Mucosa of rectum (tissue), 2 donors: ENCODE results near the gene CACNB4.

Experiments used
- H3K27ac ChIP-seq, 2 donors: one replicate each; pipeline ENCODE4 v1.7.0; 2013; ENCODE audit warnings: inconsistent platforms in 2 of 2, low read depth in 2 of 2, low read length in 2 of 2
- H3K27me3 ChIP-seq, 2 donors: one replicate each; pipeline ENCODE4 v1.7.0; 2013; ENCODE audit warnings: low read length in 2 of 2; ENCODE audit not compliant: control insufficient read depth in 2 of 2, insufficient read depth in 2 of 2
- H3K36me3 ChIP-seq, 2 donors: one replicate each; pipeline ENCODE4 v1.7.0; 2013; ENCODE audit warnings: low read length in 2 of 2; ENCODE audit not compliant: control insufficient read depth in 2 of 2, insufficient read depth in 2 of 2
- H3K4me1 ChIP-seq, 2 donors: one replicate each; pipeline ENCODE4 v1.7.0; 2013; ENCODE audit warnings: low read length in 2 of 2, mild to moderate bottlenecking in 1 of 2; ENCODE audit not compliant: control insufficient read depth in 2 of 2, insufficient read depth in 2 of 2
- H3K4me3 ChIP-seq, 2 donors: one replicate each; pipeline ENCODE4 v1.7.0; 2013; ENCODE audit warnings: low read length in 2 of 2
- H3K9ac ChIP-seq, 2 donors: one replicate each; pipeline ENCODE4 v1.7.0; 2013; ENCODE audit warnings: low read length in 2 of 2, low read depth in 1 of 2, mild to moderate bottlenecking in 1 of 2
- H3K9me3 ChIP-seq, 2 donors: one replicate each; pipeline ENCODE4 v1.7.0; 2013; ENCODE audit warnings: low read length in 2 of 2; ENCODE audit not compliant: control insufficient read depth in 2 of 2
- donor health status: healthy.
- donor health status: Normal muscosa, but diverticular disease.

CACNB4 gene

GRCh38 chr2:151783133-151783520 is 315.7 kb downstream of the CACNB4 start:
- Histone ChIP-seq H3K27ac (no peak overlapping the region), H3K4me1 (no peaks in the 10 kb centered on the region), H3K36me3 (peaks cover 0 to 11% of the 10 kb centered on the region in 2 donors), H3K4me3 (no peak overlapping the region), H3K27me3 (no peaks in the 10 kb centered on the region), H3K9me3 (no peaks in the 10 kb centered on the region), H3K9ac (no peak overlapping the region)
